GM21737 (cell line): Measurements from ENCODE around the gene ALK.

ENCODE experiments used
- ATAC-seq: cut with Tn5 transposase; IDR thresholded peaks from one replicate; pipeline ENCODE4 v1.9.1; 2021; ENCODE audit warnings: mild to moderate bottlenecking, moderate library complexity; ENCODE audit not compliant: unreplicated experiment

Gene ALK

GRCh38 chr2:29184531-29184930 is 736.9 kb downstream of the ALK start:
- ATAC-seq: no peak

- no peak for ATAC-seq
Observed at GRCh38 chr2:29182920-29183319, 738.5 kb downstream of the ALK start.

GRCh38 chr2:29182334-29182733 is 739.1 kb downstream of the ALK start:
- no peak for ATAC-seq

GRCh38 chr2:29175338-29175737 is 746.0 kb downstream of the ALK start:
- ATAC-seq: no peak

- ATAC-seq: no peak
Observed at GRCh38 chr2:29174937-29175336, 746.4 kb downstream of the ALK start.

- no peak for ATAC-seq
Observed at GRCh38 chr2:29166242-29167039, 754.9 kb downstream of the ALK start.

- no peak for ATAC-seq
Observed at GRCh38 chr2:29165362-29166241, 755.8 kb downstream of the ALK start.

GRCh38 chr2:29164091-29164846 is 757.1 kb downstream of the ALK start:
- ATAC-seq: no peak

- no peak for ATAC-seq
Observed at GRCh38 chr2:29162204-29162928, 759.0 kb downstream of the ALK start.

GRCh38 chr2:29160184-29160583 is 761.2 kb downstream of the ALK start:
- ATAC-seq: no peak

GRCh38 chr2:29159125-29159524 is 762.3 kb downstream of the ALK start:
- no peak for ATAC-seq

GRCh38 chr2:29157131-29157530 is 764.3 kb downstream of the ALK start:
- ATAC-seq: no peak

GRCh38 chr2:29155578-29155977 is 765.8 kb downstream of the ALK start:
- no peak for ATAC-seq

GRCh38 chr2:29154610-29155009 is 766.8 kb downstream of the ALK start:
- no peak for ATAC-seq

- no peak for ATAC-seq
Observed at GRCh38 chr2:29147963-29148362, 773.4 kb downstream of the ALK start.

- ATAC-seq: no peak
Observed at GRCh38 chr2:29146197-29146596, 775.2 kb downstream of the ALK start.

GRCh38 chr2:29143657-29144056 is 777.7 kb downstream of the ALK start:
- no peak for ATAC-seq
